HG03432 (cell line): ENCODE data around the gene ZNF385D.
A peak's percentile ranks its signal among the peaks of the same experiment; 100 is the strongest.

Experiments
- ATAC-seq: cut with Tn5 transposase; IDR thresholded peaks from one replicate; pipeline ENCODE4 v1.9.1; 2021; ENCODE audit warnings: mild to moderate bottlenecking, moderate library complexity; ENCODE audit not compliant: unreplicated experiment

Gene ZNF385D

GRCh38 chr3:21750831-21751391 is at the start of gene ZNF385D:
Gene ZNF385D (minus strand): TSS chr3:21751210. CDS start chr3:21750916, 294 bp downstream.
- no peak for ATAC-seq

- no peak for ATAC-seq
Observed at GRCh38 chr3:21798356-21799088, 47.5 kb upstream of the ZNF385D start.

GRCh38 chr3:21795921-21796320 is 44.9 kb upstream of the ZNF385D start:
- no peak for ATAC-seq

- no peak for ATAC-seq
Observed at GRCh38 chr3:21795152-21795837, 44.3 kb upstream of the ZNF385D start.

GRCh38 chr3:21794291-21794690 is 43.3 kb upstream of the ZNF385D start:
- ATAC-seq = no peak

GRCh38 chr3:21792176-21792575 is 41.2 kb upstream of the ZNF385D start:
- no peak for ATAC-seq

GRCh38 chr3:21791356-21791755 is 40.3 kb upstream of the ZNF385D start:
- ATAC-seq = no peak

GRCh38 chr3:21790466-21790865 is 39.5 kb upstream of the ZNF385D start:
- ATAC-seq = no peak

GRCh38 chr3:21789730-21790129 is 38.7 kb upstream of the ZNF385D start:
- no peak for ATAC-seq

- no peak for ATAC-seq
Observed at GRCh38 chr3:21786438-21786797, 35.4 kb upstream of the ZNF385D start.

GRCh38 chr3:21785765-21786437 is 34.9 kb upstream of the ZNF385D start:
- peak; percentile 56 for ATAC-seq

GRCh38 chr3:21783839-21784238 is 32.8 kb upstream of the ZNF385D start:
- no peak for ATAC-seq

GRCh38 chr3:21781355-21781754 is 30.3 kb upstream of the ZNF385D start:
- no peak for ATAC-seq

GRCh38 chr3:21779909-21780308 is 28.9 kb upstream of the ZNF385D start:
- ATAC-seq = no peak

GRCh38 chr3:21778715-21779114 is 27.7 kb upstream of the ZNF385D start:
- ATAC-seq = no peak

GRCh38 chr3:21777821-21778220 is 26.8 kb upstream of the ZNF385D start:
- ATAC-seq = no peak

- ATAC-seq = no peak
Observed at GRCh38 chr3:21766002-21766401, 15.0 kb upstream of the ZNF385D start.

- ATAC-seq = no peak
Observed at GRCh38 chr3:21755896-21756295, 4.9 kb upstream of the ZNF385D start.

GRCh38 chr3:21754839-21755238 is 3.8 kb upstream of the ZNF385D start:
- ATAC-seq = no peak

- peak; percentile 54 for ATAC-seq
Observed at GRCh38 chr3:21752749-21753347, 1.8 kb upstream of the ZNF385D start.

- no peak for ATAC-seq
Observed at GRCh38 chr3:21751886-21752285, 876 bp upstream of the ZNF385D start.
